ENCODE measurements around the gene RNPEP. TPM values are rescaled to one million over a fixed set of nuclear protein-coding genes. Genes with fewer than 3 reads are reported as not detected.
A peak's percentile ranks its signal among the peaks of the same experiment; 100 is the strongest.

Gene RNPEP
- total and polyA plus RNA-seq, 8 donors, result 23.3 to 900 (median 50.5) TPM

DNA sequence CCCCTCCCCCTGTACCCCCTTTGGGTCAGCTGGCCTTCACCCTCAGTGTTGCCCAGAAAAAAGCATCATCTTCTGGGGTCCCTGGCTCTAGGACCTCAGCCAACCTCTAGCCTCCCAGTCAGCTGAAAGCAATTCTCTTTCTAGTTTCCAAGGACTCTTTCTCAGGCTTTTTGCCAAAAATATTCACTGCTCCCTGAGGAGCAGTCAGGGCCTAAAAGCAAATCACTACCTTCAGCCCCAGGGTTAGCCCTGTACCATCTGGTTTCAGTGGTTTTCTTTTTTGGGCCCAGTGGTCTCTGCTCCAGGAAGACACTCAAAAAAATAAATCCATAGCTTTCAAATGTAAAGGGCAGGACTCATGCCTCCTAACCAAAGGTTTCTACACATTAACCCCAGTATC, 33.0 kb upstream of the RNPEP start:
- Histone ChIP-seq H3K9me3 (no peaks in the 10 kb centered on the region), H3K4me1 (peaks cover 5 to 13% (median 9%) of the 10 kb centered on the region in 4 donors), H3K36me3 (peaks cover 0 to under 1% (median 0%) of the 10 kb centered on the region in 4 donors), H3K27me3 (peaks cover 0 to 32% (median 28%) of the 10 kb centered on the region in 3 donors), H3K4me3 (no peak overlapping the region), H3K27ac (peak overlapping the region in 4 of 5 donors; percentile 7 to 49 (median 34))
- TF ChIP-seq POLR2AphosphoS5 (IDR thresholded peaks at IDR 0.05) (no peak), POLR2A (IDR thresholded peaks at IDR 0.05) (no peak), CTCF (IDR thresholded peaks at IDR 0.05) (no peak), EP300 (IDR thresholded peaks at IDR 0.05) (no peak)
- intact Hi-C loops (cut with DNase I; ENCODE audit: low total_unique reads), result loop anchor here (10.0 kb wide), 1 partner anchor 55 kb away; no protein-coding TSS in a partner anchor
- DNase-seq, result no peak

DNA sequence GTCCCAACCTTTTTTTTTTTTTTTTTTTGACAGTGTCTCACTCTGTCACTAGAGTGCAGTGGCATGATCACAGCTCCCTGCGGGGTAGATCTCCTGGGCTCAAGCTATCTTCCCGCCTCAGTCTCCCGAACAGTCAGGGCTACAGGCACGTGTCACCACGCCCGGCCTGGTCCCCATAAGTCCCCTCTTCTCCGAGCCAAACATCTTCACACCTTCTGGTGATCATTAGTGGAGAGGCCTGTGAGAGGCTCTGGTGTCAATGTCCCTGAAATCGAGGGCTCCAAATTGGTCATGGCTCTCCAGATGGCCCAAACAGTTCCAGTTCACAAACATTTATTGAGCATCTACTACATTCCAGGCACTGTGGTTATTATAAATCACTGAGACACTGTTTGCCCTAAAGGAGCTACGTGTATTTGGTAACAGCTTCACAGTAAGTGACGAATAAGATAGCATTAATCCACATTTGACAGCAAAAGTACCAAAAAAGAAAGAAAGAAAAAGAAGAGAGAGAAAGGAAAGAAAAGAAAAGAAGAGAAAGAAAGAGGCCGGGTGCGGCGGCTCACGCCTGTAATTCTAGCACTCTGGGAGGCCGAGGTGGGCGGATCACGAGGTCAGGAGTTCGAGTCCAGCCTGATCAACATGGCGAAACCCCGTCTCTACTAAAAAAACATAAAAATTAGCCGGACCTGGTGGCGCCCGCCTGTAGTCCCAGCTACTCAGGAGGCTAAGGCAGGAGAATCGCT, 28.0 kb upstream of the RNPEP start:
- no peaks in the 10 kb centered on the region for H3K9me3 ChIP-seq
- intact Hi-C loops (cut with DNase I; ENCODE audit: low total_unique reads), result no loop called here
- 50 to 57% (median 53%) methylated on average over 24 of the region's 24 CpGs for WGBS, 5 donors
- H3K27ac ChIP-seq, result peak overlapping the region; percentile 84 to 91 (median 88)
- no peaks in the 10 kb centered on the region for H3K27me3 ChIP-seq
- H3K4me3 ChIP-seq, result peak overlapping the region; percentile 83 to 94 (median 86)
- peaks cover 12 to 23% (median 18%) of the 10 kb centered on the region in 4 donors for H3K4me1 ChIP-seq
- peaks cover 19 to 25% (median 23%) of the 10 kb centered on the region in 4 donors for H3K36me3 ChIP-seq
- no peak for TF ChIP-seq CTCF (IDR thresholded peaks at IDR 0.05)
- TF ChIP-seq POLR2A (IDR thresholded peaks at IDR 0.05), result no peak
- no peak for TF ChIP-seq EP300 (IDR thresholded peaks at IDR 0.05)
- no peak for TF ChIP-seq POLR2AphosphoS5 (IDR thresholded peaks at IDR 0.05)
- DNase-seq, result no peak

DNA sequence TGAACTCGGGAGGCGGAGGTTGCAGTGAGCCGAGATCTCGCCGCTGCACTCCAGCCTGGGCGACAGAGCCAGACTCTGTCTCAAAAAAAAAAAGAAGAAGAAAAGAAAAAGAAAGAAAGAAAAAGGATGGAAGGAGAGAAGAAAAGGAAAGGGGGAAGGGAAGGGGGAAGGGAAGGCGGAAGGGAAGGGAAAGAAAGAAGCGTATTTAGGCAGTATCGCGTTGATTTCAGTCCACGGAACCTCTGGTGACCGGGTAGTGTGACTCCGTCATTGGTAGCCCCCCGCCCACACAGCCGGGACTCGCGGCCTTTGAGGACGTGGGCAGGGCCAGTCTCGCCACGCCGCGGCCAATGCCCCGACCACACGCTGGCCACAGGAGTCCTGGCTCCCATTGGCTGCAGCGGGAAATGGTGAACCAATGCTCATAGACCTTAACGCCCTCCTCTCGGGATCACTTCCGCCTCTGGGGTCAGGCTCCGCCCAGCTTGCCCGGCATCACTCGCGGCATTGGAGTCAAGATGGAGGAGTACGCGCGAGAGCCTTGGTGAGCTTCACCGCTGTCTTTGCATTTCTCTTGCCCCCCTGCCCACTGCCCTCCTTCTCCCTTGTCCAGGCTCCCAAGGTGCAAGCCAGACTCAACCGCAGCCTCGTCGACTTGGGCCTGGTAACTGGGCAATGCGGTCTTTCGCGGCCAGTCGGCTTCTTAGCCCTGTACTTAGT, 27.3 kb upstream of the RNPEP start, which contains the start of gene TIMM17A:
TIMM17A (plus strand) TSS at position 495 of the 720 bp plus-strand sequence; CDS start at position 519, 24 bp downstream.
- WGBS, 5 donors, result 0 to 1% (median 0%) methylated on average over 35 to 43 of the region's 43 CpGs
- peak within 1 kb of the TSS; percentile 84 to 91 (median 88) for H3K27ac ChIP-seq
- H3K27me3 ChIP-seq, result no peaks in the 10 kb centered on the region
- H3K4me1 ChIP-seq, result peaks cover 12 to 23% (median 18%) of the 10 kb centered on the region in 4 donors
- TF ChIP-seq POLR2A (IDR thresholded peaks at IDR 0.05) (peak in 2 of 4 donors; percentile 58 to 76), CTCF (IDR thresholded peaks at IDR 0.05) (no peak), EP300 (IDR thresholded peaks at IDR 0.05) (no peak), POLR2AphosphoS5 (IDR thresholded peaks at IDR 0.05) (peak; percentile 78 to 97 (median 93))
- no peaks in the 10 kb centered on the region for H3K9me3 ChIP-seq
- peak; percentile 96 to 99 for DNase-seq
- H3K36me3 ChIP-seq, result peaks cover 25 to 33% (median 30%) of the 10 kb centered on the region in 4 donors
- peak within 1 kb of the TSS; percentile 83 to 94 (median 86) for H3K4me3 ChIP-seq
- intact Hi-C loops (cut with DNase I; ENCODE audit: low total_unique reads), result no loop called here

DNA sequence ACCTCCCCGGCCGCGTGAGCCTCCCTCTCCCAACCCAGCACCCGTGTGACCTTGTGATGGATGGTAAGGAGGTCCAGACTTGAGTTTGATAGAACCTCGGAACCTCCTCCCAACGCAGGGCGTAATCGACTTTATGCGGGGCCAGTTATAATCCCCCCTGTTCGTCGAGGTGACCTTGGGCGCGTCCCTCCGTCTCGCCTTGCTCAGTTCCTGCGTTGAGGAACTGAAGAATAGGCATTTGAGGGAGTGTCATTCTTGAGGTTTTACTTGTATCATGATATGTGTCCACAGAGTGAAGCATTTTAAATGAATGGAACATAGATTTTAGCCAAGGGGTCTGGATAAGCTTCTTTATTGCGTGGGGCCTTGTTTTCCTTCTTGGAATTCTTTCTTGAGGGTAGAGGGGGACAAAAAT, 26.7 kb upstream of the RNPEP start:
- Histone ChIP-seq H3K4me3 (peak overlapping the region; percentile 83 to 94 (median 86)), H3K9me3 (no peaks in the 10 kb centered on the region), H3K27me3 (no peaks in the 10 kb centered on the region), H3K27ac (peak overlapping the region; percentile 84 to 91 (median 88)), H3K36me3 (peaks cover 25 to 38% (median 36%) of the 10 kb centered on the region in 4 donors), H3K4me1 (peaks cover 12 to 23% (median 18%) of the 10 kb centered on the region in 4 donors)
- no peak for DNase-seq
- TF ChIP-seq POLR2AphosphoS5 (IDR thresholded peaks at IDR 0.05), result no peak
- TF ChIP-seq POLR2A (IDR thresholded peaks at IDR 0.05), result no peak
- no peak for TF ChIP-seq EP300 (IDR thresholded peaks at IDR 0.05)
- no peak for TF ChIP-seq CTCF (IDR thresholded peaks at IDR 0.05)
- 0 to 1% (median 0%) methylated on average over 17 of the region's 17 CpGs for WGBS, 5 donors
- intact Hi-C loops (cut with DNase I; ENCODE audit: low total_unique reads), result no loop called here
